HT-29 (cell line): ENCODE measurements around the gene MEGF9. TPM values are rescaled to one million over a fixed set of nuclear protein-coding genes. Genes with fewer than 3 reads are reported as not detected.
"Not testable (repeated sequence)": the region's sequence is repeated elsewhere in the genome, so short reads cannot be mapped to it uniquely, and the experiment has no call there.

Source experiments
- DNase-seq: peaks from one replicate; pipeline ENCODE4 v3.0.0-alpha.2; 2015; ENCODE audit warnings: low spot score
- total RNA-seq: library from RNA; depleted of rRNA; stranded (reverse); fragments of >200 nt; shearing (Covaris generic); gene quantifications from 2 replicates; pipeline ENCODE4 v1.2.3, GENCODE V29; 2014; rRNA removed

The MEGF9 gene
- 2.3 and 2.4 TPM in 2 replicates for total RNA-seq

- peak; percentile 97 for DNase-seq
Measured at GRCh38 chr9:120714088-120714845, at the start of gene MEGF9. Gene MEGF9, minus strand, starts transcription at chr9:120714470. Its CDS starts 112 bp downstream, at chr9:120714358.

DNA sequence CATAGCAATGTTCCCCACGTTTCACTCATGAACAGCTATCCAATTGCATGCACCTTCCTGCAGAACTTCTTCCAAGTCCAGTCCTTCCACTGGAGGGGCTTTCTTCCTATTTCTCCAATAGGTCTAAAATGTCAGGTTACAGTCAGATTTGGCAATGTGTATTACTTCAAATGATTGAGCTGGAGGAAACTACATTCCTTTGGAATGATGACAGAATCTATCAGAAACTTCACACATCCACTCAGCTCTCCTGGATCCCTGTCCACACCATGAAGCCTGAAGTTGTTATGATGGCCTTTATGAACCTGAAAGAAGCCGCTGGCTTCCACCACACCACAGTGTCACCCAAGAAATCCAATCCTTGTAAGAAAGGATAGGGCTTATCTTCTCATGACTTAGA is 46.7 kb upstream of the MEGF9 start:
- DNase-seq, result no peak

DNA sequence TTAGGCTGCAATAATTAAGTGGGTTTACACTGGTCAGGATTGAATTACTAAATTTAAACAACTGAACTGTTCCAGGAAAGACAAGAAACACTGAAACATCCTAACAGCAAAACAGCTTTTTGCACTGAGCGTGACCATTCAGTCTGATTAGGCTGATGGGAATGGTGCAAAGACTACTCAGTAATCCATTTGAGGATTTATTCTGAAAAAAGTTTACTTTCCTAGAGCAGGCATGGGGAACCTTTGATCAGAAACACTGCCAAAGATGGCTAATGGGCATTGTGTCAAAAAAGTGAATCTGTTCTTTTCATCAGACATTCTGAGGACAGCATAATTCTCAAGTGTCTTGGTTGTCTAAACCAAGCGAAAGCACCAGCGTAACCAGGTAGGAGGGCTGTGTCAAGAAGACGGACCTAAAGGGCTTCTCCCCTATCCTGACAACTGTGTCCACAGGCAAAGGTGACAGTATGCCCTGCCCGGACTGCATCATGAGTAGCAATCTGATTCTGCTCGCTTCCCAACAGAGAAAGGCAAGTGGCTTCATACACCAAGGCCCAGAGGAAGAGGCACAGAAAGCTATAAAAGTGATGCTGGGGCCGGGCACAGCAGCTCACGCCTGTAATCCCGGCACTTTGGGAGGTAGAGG is 45.6 kb upstream of the MEGF9 start:
- DNase-seq, result no peak

- no peak for DNase-seq
Measured at GRCh38 chr9:120758544-120758943, 44.3 kb upstream of the MEGF9 start.

DNA sequence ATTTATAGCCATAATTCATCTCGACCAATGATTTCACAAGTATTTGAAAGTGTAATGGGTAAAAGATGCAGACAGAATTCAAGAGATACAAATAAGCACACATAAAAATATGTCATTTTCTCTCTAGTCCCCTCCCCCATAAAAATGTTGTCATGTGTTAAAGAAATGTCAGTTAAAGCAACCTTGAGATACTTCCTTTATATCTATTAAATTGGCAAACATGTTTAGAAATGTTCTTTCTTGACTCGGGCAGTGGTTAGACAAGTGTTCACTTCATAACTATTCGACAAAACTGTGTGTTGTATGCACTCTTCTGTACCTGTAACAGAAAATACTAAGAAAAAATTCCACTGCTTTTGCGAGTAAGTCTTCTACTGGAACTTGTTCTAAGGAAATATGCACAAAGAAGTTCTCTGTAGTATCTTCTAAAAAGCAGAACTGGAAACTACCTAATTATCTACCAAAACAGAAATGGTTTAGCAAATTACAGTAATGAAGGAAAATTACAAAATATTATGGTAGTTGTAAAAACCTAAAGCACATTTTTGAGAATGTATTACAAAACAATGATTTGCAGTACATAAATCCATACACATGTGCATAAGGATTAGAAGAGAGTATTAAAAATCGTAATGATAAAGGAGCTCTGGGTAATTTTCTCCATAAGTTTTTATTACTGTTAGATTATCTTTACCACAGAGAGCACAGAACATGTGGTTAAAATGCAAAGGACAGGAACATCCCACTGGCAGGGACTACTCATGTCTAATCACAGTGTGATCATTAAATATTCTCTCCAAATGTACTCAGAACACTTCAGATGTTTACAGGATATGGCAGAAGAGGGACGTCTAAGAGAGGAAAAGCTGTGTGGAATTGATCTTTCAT is 43.0 kb upstream of the MEGF9 start:
- no peak for DNase-seq

DNA sequence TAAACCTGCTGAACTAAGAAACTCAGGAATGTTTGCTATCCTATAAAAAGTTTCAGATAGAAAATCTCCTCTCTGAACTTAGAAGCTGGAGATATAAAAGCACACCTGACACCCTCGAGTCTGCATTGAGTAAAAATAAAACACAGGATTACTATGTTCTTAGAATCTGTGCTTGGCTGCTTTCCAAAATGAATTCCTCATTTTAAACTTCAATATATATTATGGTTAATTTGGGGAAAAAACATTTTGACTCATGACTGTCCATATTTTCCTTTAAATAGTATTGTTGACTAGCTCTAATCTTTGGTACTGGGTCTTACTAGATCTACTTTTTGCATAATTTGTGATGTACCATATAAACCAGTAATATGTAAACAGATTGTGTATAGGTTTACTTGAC is 42.3 kb upstream of the MEGF9 start:
- DNase-seq, result no peak

DNA sequence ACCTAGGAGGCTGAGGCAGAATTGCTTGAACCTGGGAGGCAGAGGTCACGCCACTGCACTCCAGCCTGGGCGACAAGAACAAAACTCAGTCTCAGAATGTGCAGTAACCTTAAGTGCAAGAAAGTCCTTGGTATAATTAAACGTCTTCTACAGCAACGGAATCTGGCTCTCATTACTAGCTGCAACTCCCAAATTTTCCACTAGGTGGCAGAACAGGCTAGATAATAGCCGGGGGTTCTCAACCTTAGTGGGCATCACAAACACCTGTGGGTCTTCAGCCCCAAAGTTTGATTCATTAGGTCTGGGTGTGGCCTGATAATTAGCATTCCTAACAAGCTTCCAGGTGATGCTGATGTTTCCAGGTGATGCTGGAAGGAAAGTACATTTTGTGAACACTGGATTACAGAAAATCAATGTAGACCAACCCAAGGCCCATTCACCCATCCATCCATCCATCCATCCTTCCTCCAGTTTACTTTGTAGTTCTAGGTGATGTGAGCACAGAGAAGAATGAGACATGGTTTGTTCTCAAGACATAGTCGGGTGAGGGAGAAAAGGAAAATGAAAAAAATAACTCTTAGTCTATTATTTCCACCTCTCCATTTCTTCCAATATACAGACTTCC is 41.7 kb upstream of the MEGF9 start:
- peak; percentile 85 for DNase-seq

GRCh38 chr9:120755044-120755443 is 40.8 kb upstream of the MEGF9 start:
- no peak for DNase-seq

DNA sequence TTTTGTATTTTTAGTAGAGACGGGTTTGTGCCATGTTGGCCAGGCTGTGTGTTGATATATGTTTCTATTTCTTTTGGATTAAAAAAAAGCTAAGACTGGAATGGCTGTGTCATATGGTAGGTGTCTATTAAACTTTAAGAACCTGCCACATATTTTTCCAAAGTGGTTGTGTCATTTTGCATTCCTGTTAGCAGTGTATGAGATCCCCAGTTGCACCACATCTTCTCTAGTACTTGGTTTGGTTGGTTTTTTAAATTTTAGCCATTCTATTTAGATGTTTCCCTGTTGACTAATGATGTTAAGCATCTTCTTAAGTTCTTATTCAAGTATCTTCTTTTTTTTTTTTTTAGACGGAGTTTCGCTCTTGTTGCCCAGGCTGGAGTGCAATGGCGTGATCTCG is 36.2 kb upstream of the MEGF9 start:
- DNase-seq, result no peak

GRCh38 chr9:120746366-120746765 is 32.1 kb upstream of the MEGF9 start:
- DNase-seq, result not testable (repeated sequence)

GRCh38 chr9:120745278-120745677 is 31.0 kb upstream of the MEGF9 start:
- no peak for DNase-seq

- DNase-seq, result peak; percentile 50
Measured at GRCh38 chr9:120742951-120743416, 28.7 kb upstream of the MEGF9 start.

DNA sequence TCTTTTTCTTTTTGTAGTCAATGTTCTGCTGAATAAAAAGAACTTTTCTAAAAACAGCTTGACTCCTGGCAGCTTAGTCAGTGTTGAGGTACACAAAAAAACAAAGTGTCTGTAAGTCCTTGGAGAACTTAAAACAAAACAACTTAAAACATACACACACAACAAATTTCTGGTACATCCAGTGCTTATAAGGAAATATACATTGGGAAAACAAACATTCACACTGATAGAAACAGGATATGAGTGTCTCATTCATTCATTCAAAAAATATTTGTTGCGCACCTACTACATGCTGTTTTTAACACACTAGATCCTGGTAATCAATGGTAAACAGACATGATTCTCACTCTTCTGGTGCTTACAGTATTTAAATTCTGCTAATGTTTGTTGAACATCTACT is 27.4 kb upstream of the MEGF9 start:
- no peak for DNase-seq

DNA sequence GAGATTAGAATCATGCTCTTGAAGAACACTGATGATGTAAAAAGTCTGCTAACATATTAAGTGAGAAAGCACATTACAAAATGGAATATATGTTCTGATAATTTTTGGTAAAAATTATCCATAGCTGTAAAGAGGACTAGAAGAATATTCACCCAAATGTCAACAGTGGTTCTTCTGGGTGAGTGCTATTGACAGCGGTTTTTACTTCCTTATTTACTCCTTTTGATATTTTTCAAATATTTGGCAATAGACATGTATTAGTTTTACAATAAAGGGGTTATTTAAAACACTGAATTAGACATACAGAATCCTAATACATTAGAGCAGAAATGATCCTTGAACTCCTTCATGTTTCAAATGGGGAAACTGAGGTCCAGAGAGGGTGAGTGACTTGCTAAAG is 26.9 kb upstream of the MEGF9 start:
- no peak for DNase-seq

DNA sequence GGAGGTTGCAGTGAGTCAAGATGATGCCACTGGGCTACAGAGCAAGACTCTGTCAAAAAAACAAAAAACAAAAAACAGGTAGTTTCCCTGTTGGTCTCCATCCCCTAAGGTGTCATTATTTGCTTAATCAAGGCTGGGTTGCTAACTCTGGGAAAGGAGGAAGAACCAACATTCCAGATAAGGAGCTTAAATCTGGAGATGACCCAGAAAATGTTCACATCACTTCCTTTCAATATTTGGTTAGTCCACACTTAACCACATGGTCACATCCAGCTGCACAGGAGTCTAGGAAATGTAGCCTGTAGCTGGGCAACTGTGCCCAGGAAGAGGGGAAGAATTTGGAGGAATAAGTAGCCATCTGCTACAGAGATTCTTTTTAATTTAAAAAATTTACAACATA is 25.9 kb upstream of the MEGF9 start:
- no peak for DNase-seq

- DNase-seq, result no peak
Measured at GRCh38 chr9:120737416-120738165, 23.3 kb upstream of the MEGF9 start.

- no peak for DNase-seq
Measured at GRCh38 chr9:120736881-120737280, 22.6 kb upstream of the MEGF9 start.

DNA sequence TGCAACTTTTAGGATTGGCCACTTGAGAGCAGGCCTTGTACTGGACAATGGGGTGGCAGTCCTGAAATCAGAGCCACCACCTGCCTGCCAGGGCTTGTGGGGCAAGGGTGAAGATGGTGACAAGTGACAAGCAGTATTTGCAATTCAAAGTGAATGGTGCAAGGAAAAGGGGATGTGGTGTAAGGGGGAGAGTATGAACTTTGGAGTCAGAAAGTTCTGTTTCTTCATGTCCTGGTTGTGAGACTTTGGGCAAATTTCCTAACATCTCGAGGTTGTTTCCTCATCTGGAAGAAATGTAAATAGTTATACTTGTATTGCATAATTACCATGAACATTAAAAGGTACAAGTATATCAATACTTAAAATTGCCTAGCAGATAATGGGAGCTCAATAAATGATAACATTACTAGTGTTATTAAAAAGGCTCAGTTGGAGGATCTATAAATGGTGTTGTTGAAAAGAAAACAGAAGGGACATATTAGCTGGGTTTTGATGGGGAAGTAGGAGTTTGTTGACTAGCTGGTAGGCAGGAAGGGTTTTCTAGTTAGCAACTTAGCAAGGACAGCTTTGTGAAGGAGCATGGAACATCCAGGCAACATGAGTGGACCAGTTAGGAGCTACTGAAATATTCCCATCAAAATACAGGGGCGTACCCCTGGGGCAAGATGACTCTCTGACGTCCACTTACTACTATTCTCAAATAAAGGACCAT is 21.3 kb upstream of the MEGF9 start:
- DNase-seq, result peak; percentile 37

DNA sequence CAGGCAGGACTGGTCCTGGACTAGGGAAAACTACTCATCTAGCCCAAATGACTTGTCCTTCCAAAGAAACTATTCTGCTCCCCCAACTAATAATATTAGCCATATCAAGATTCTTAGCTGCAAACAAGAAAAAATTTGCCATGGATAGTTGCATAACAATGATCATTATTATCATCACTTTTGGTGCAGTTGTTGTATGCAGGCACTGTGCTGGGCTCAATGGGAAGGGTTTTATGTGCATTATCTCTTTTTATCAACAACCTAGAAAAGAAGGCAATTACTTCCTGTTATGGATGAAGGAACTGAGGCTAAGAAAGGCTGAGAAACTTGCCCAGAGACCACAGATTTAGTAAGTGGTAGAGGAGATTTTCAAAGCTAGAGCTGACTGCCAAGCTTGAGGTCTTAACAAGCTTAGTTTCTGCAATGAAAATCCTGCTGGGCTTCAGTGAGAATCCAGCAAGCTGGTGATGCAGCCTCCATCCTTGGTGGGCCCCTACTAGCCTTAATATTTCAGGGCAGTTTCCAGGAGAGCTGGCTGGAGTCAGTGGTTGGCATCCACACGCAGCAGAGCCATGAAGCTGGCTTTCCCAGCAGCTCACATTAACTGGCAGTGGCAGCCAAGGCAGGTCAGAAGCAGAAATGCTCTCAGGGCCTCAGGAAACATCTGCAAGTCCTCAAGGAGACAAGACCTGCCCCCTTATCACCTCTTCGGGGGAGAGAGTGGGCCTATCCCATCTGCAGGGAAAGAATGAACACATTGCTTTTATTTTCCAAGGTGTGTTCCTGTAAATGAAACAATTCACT is 20.5 kb upstream of the MEGF9 start:
- DNase-seq, result no peak
